Parathyroid adenoma (tissue), 2 donors: ENCODE data around the gene VENTX.

Experiments
- H2AFZ ChIP-seq: fragments of 300-600 bp; sonication (generic); one replicate; pipeline ENCODE4 v1.7.0; 2017; ENCODE audit warnings: antibody characterized with exemption, mild to moderate bottlenecking
- H3K27ac ChIP-seq: fragments of 300-600 bp; sonication (generic); one replicate; pipeline ENCODE4 v1.7.0; 2017
- H3K27me3 ChIP-seq: fragments of 300-600 bp; sonication (generic); one replicate; pipeline ENCODE4 v1.7.0; 2017; ENCODE audit warnings: low read length; ENCODE audit not compliant: control insufficient read depth, insufficient read depth
- H3K36me3 ChIP-seq: fragments of 300-600 bp; sonication (generic); one replicate; pipeline ENCODE4 v1.7.0; 2017; ENCODE audit warnings: low read length; ENCODE audit not compliant: control insufficient read depth, insufficient read depth
- H3K4me1 ChIP-seq: fragments of 300-600 bp; sonication (generic); one replicate; pipeline ENCODE4 v1.7.0; 2017; ENCODE audit warnings: control low read depth
- H3K4me2 ChIP-seq: fragments of 300-600 bp; sonication (generic); one replicate; pipeline ENCODE4 v1.7.0; 2017; ENCODE audit warnings: low read length
- H3K4me3 ChIP-seq: fragments of 300-600 bp; sonication (generic); one replicate; pipeline ENCODE4 v1.7.0; 2017; ENCODE audit warnings: low read depth, low read length
- H3K79me2 ChIP-seq: fragments of 300-600 bp; sonication (generic); one replicate; pipeline ENCODE4 v1.7.0; 2017; ENCODE audit warnings: control low read depth
- H3K9ac ChIP-seq: fragments of 300-600 bp; sonication (generic); one replicate; pipeline ENCODE4 v1.7.0; 2017; ENCODE audit warnings: mild to moderate bottlenecking
- H3K9me3 ChIP-seq: fragments of 300-600 bp; sonication (generic); one replicate; pipeline ENCODE4 v1.7.0; 2017; ENCODE audit warnings: low read length; ENCODE audit not compliant: control insufficient read depth
- CTCF ChIP-seq: fragments of 300-600 bp; sonication (generic); IDR thresholded peaks from one replicate; pipeline ENCODE4 v1.7.0; 2017; ENCODE audit warnings: antibody characterized with exemption, mild to moderate bottlenecking
- donor health status: primary hyperparathyroidism.

VENTX gene

DNA sequence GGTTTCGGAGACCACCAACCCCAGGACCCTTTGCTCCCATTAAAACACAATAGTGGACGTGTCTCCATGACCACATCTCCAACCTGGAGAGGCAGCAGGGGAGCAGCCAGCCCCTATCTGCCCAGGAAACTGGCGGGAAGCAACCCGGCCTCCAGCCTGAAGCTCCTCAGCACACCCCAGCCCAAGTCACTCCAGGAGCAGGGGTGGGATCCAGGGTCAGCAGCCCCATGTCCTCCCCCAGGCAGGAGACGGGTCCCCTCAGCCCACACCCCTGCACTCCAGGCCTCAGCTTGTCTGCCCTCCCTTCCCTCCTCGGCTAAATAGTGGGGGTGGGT is 38.4 kb downstream of the VENTX start:
- Histone ChIP-seq H2AFZ (no peak overlapping the region), H3K9me3 (no peaks in the 10 kb centered on the region), H3K4me1 (peaks cover 3% of the 10 kb centered on the region), H3K9ac (no peak overlapping the region), H3K27ac (no peak overlapping the region), H3K79me2 (no peaks in the 10 kb centered on the region), H3K4me3 (no peak overlapping the region), H3K36me3 (no peaks in the 10 kb centered on the region), H3K27me3 (no peaks in the 10 kb centered on the region), H3K4me2 (no peak overlapping the region)
- TF ChIP-seq CTCF = no peak

- TF ChIP-seq CTCF = no peak
- H2AFZ ChIP-seq = no peak within 1 kb of the TSS
- no peaks in the 10 kb centered on the region for H3K9me3 ChIP-seq
- no peak within 1 kb of the TSS for H3K4me2 ChIP-seq
- H3K36me3 ChIP-seq = no peaks in the 10 kb centered on the region
- no peak within 1 kb of the TSS for H3K27ac ChIP-seq
- H3K9ac ChIP-seq = no peak within 1 kb of the TSS
- H3K27me3 ChIP-seq = no peaks in the 10 kb centered on the region
- peaks cover 3% of the 10 kb centered on the region for H3K4me1 ChIP-seq
- no peaks in the 10 kb centered on the region for H3K79me2 ChIP-seq
- H3K4me3 ChIP-seq = no peak within 1 kb of the TSS
These were observed 39.0 kb downstream of the VENTX start, which contains the start of gene ADAM8 for GRCh38 chr10:133276435-133277201. TSS of gene ADAM8 (minus strand) at chr10:133276868. CDS start at chr10:133276817, 51 bp downstream.

DNA sequence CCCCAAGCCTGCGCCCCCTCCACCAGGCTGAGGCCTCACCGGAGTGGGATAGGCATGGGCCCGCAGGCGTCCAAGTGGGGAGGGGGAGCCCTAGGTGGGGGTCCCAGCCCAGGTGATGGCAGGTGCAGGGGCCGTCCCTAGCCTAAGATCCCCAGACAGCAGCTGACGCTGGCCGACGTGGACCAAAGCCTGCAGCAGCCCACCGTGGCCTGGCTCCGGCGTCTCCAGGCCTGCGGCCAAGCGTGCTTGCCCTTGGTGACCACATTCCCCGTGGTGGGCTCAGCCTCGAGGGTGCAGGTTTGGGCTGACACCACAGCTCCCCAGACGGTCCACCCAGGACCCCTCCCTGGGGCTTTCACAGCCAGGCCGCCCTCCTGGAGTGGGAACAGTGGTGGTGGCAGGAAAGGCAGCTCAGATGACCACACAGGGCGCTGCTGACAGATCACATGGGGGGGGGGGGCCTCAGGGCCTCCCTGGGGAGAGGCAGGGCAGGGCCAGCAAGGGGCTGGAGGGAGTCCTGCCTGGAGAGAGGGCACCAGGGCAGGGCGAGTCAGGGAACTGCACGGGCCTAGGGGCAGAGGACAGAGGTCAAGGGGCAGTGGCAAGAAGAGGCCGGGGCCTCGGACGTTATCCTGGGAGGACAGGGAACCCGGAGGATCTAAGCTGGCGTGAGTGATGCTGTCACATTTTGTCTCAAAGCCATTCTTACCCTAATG is 39.8 kb downstream of the VENTX start:
- no peaks in the 10 kb centered on the region for H3K9me3 ChIP-seq
- H3K36me3 ChIP-seq = no peaks in the 10 kb centered on the region
- peaks cover 3% of the 10 kb centered on the region for H3K4me1 ChIP-seq
- H3K9ac ChIP-seq = no peak overlapping the region
- TF ChIP-seq CTCF = no peak
- H3K27ac ChIP-seq = no peak overlapping the region
- H3K4me2 ChIP-seq = no peak overlapping the region
- no peak overlapping the region for H2AFZ ChIP-seq
- no peaks in the 10 kb centered on the region for H3K79me2 ChIP-seq
- H3K4me3 ChIP-seq = no peak overlapping the region
- no peaks in the 10 kb centered on the region for H3K27me3 ChIP-seq

DNA sequence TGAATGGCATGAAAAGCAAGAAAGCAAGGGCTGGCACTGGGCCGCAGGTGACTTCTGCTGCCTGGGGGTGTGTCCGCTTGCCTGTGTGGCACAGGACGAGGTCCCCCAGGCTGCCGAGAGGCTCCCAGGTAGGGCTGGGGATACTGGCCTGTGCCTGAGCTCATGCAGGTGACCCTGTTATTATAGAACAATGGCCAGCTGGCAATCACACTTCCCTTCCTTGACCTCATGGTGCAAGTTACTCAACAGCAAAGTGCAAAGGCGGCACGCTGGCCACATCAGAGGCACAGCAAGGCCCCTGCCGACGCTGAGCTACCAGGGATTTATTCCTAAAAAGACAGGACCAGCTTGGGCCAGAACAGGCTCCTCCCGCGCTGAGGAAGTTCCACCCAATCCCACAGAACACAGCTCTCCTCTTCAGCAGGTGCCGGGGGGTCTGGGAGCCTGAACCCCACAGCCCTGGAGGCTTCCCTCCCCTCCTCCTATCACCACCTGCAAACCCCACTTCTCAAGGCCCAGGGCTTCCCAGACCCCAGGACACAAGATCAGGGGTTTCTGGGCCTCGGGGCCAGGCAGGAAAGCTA is 40.4 kb downstream of the VENTX start:
- Histone ChIP-seq H3K27me3 (no peaks in the 10 kb centered on the region), H2AFZ (no peak overlapping the region), H3K4me3 (no peak overlapping the region), H3K36me3 (no peaks in the 10 kb centered on the region), H3K4me2 (no peak overlapping the region), H3K9me3 (no peaks in the 10 kb centered on the region), H3K9ac (no peak overlapping the region), H3K79me2 (no peaks in the 10 kb centered on the region), H3K4me1 (peaks cover 3% of the 10 kb centered on the region), H3K27ac (no peak overlapping the region)
- no peak for TF ChIP-seq CTCF
